ENCODE measurements around the gene CFAP61.

The CFAP61 gene

DNA sequence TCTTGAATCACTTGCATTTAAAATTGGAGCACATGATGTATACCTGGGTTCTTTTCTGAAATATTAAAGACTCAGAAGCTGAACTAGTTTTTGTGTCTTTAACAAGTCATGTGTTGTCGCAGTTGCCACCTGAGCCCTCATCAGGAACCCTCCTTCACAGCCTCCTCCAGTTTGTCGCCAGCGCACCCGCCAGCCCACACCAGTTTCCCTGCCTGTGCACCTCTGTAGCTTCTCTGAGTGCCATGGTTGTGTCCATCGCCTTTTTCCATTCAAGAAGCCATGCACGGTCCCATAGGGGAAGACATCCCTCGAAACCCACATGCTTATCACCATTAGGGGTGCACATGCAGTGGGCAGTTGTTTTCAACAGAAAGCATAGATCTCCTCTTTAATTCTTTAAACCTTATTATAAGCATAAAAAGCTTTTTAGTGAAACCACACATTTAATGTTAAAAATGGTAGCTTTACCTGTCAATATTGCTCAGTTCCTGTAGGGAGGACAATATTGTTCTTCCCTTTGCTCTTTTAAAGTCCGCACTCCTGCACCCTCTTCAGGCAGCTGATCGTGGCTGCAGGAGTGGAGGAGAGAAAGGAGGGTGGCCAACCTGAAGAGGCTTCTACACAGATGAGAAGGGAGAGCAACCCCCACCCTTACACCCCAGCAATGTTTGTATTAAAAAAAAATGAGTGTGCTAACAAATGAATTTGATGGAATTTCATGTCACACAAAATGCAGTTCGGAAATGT is 121.9 kb downstream of the CFAP61 start:
- DNase-seq (ENCODE audit: low read depth): no peak
- TF ChIP-seq, protein P1, sequence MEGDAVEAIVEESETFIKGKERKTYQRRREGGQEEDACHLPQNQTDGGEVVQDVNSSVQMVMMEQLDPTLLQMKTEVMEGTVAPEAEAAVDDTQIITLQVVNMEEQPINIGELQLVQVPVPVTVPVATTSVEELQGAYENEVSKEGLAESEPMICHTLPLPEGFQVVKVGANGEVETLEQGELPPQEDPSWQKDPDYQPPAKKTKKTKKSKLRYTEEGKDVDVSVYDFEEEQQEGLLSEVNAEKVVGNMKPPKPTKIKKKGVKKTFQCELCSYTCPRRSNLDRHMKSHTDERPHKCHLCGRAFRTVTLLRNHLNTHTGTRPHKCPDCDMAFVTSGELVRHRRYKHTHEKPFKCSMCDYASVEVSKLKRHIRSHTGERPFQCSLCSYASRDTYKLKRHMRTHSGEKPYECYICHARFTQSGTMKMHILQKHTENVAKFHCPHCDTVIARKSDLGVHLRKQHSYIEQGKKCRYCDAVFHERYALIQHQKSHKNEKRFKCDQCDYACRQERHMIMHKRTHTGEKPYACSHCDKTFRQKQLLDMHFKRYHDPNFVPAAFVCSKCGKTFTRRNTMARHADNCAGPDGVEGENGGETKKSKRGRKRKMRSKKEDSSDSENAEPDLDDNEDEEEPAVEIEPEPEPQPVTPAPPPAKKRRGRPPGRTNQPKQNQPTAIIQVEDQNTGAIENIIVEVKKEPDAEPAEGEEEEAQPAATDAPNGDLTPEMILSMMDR (IDR thresholded peaks at IDR 0.05; ENCODE audit: control insufficient read depth, insufficient read depth, low read depth, low read length, missing control alignments): peak; percentile 25
- H3K4me3 ChIP-seq (ENCODE audit: control insufficient read depth, low read depth, low read length): no peak overlapping the region

DNA sequence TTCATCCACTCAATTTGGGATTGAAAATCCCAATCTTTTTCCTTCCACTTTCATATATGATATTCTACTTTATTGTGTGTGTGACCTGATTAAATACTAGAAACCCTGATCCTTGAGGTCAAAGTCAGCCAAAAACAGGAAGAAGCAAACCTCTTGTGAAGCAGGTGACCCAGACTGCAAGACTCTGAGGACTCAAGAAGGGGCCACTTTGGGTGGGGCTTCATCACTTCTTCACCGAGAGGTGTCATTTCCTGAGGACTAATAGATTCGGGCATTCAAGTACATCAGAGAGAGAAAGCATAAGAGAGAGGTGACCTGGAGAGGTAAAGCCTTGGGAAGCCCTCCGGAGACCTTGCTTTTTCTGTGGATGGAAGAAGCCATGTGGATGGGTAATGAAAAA is 129.0 kb downstream of the CFAP61 start:
- DNase-seq (ENCODE audit: low read depth): no peak
- TF ChIP-seq, protein P1 (IDR thresholded peaks at IDR 0.05; ENCODE audit: control insufficient read depth, insufficient read depth, low read depth, low read length, missing control alignments): no peak
- H3K4me3 ChIP-seq (ENCODE audit: control insufficient read depth, low read depth, low read length): no peak overlapping the region

GRCh38 chr20:20184149-20184548 is 131.8 kb downstream of the CFAP61 start:
- H3K4me3 ChIP-seq (ENCODE audit: control insufficient read depth, low read depth, low read length): no peak overlapping the region
- DNase-seq (ENCODE audit: low read depth): no peak
- TF ChIP-seq, protein P1 (IDR thresholded peaks at IDR 0.05; ENCODE audit: control insufficient read depth, insufficient read depth, low read depth, low read length, missing control alignments): peak; percentile 45

- DNase-seq (ENCODE audit: low read depth): no peak
Measured at GRCh38 chr20:20184706-20185105, 132.4 kb downstream of the CFAP61 start.

DNA sequence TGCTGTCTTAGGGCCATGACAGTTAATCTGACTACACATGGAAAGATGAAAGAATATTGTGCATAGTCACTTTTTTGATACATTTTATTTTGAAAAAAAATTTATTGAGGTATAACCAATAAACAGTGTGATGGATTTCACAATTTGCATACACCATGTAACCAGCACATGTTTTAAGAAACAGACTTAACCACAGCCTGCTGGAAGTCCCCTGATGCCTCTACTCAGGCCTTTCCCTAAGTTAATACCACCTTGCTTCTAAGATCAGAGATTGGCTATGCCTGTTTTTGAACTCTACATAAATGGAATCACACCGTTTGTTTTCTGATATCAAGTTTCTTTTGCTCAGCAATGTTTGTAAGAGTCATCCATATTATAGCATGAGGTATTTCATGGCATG is 136.3 kb downstream of the CFAP61 start:
- no peak for DNase-seq (ENCODE audit: low read depth)
- H3K4me3 ChIP-seq (ENCODE audit: control insufficient read depth, low read depth, low read length): no peak overlapping the region
- TF ChIP-seq, protein P1 (IDR thresholded peaks at IDR 0.05; ENCODE audit: control insufficient read depth, insufficient read depth, low read depth, low read length, missing control alignments): no peak

More at GRCh38 chr20:20184706-20185105, 132.4 kb downstream of the CFAP61 start:
- no peak overlapping the region for H3K4me3 ChIP-seq (ENCODE audit: control insufficient read depth, low read depth, low read length)
- TF ChIP-seq, protein P1 (IDR thresholded peaks at IDR 0.05; ENCODE audit: control insufficient read depth, insufficient read depth, low read depth, low read length, missing control alignments): no peak

- DNase-seq (ENCODE audit: low read depth): no peak
- TF ChIP-seq, protein P1 (IDR thresholded peaks at IDR 0.05; ENCODE audit: control insufficient read depth, insufficient read depth, low read depth, low read length, missing control alignments): no peak
- H3K4me3 ChIP-seq (ENCODE audit: control insufficient read depth, low read depth, low read length): no peak overlapping the region
Measured at GRCh38 chr20:20192366-20192765, 140.0 kb downstream of the CFAP61 start.
